ENCODE measurements around the gene DIP2C.

GRCh38 chr10:454860-455259 is 234.6 kb downstream of the DIP2C start:
- TF ChIP-seq EZH2 (IDR thresholded peaks at IDR 0.05; ENCODE audit: borderline replicate concordance, low read length) (no peak), CTCF (conservative IDR thresholded peaks at IDR 0.05 in 1 of 2, IDR thresholded peaks at IDR 0.05 in 1 of 2; ENCODE audit: extremely low read depth in 1 of 2, insufficient read depth in 1 of 2, low read depth in 1 of 2, low read length in 2 of 2) (no peak)

All from mammary epithelial cell (primary cell).